CD4-positive, alpha-beta T cell (primary cell): ENCODE data around the gene RASGRP3. TPM values are rescaled to one million over a fixed set of nuclear protein-coding genes. Genes with fewer than 3 reads are reported as not detected.

Experiments
- ATAC-seq: fragments of 200-7000 bp; cut with Tn5 transposase; one replicate; pipeline ENCODE4 v1.10.0; 2022; ENCODE audit warnings: mild to moderate bottlenecking; ENCODE audit not compliant: poor library complexity
- CTCF ChIA-PET: fragments of 350-600 bp; sonication (Branson Sonifier 250); formaldehyde crosslinking; loops from one replicate; lab custom pipeline; 2021; ENCODE audit warnings: antibody characterized with exemption, inconsistent platforms; lab: Charles Lee
- POLR2A ChIA-PET: fragments of 350-600 bp; sonication (Branson Sonifier 250); formaldehyde crosslinking; loops from one replicate; lab custom pipeline; 2021; ENCODE audit warnings: antibody characterized with exemption, inconsistent platforms; lab: Charles Lee
- DNase-seq, 14 experiments: peaks; one replicate each; pipeline ENCODE4 v3.0.0-alpha.2; 2013 to 2020; ENCODE audit warnings: mixed read lengths in 2 of 14
- H3K27ac ChIP-seq, 2 donors: one replicate each; pipeline versions ENCODE4 v1.5.1 to v1.7.0; 2013; ENCODE audit warnings: low read length in 2 of 2, low read depth in 1 of 2, mild to moderate bottlenecking in 1 of 2
- H3K27me3 ChIP-seq, 2 experiments: 1 replicate in 1 of 2; 2 replicates in 1 of 2; pipeline versions ENCODE4 v1.6.1 to v1.7.0; 2013; ENCODE audit warnings: low read length in 2 of 2, control low read depth in 1 of 2, mild to moderate bottlenecking in 1 of 2, moderate library complexity in 1 of 2; ENCODE audit not compliant: insufficient read depth in 2 of 2, control insufficient read depth in 1 of 2
- H3K36me3 ChIP-seq: one replicate; pipeline ENCODE4 v1.6.1; 2013; ENCODE audit warnings: low read length, control low read depth; ENCODE audit not compliant: insufficient read depth
- H3K4me1 ChIP-seq: one replicate; pipeline ENCODE4 v1.6.1; 2013; ENCODE audit warnings: low read length, control low read depth; ENCODE audit not compliant: insufficient read depth
- H3K4me3 ChIP-seq: one replicate; pipeline ENCODE4 v1.5.1; 2013; ENCODE audit warnings: mild to moderate bottlenecking, low read length, moderate library complexity
- H3K9me3 ChIP-seq, 2 experiments: 1 replicate in 1 of 2; 2 replicates in 1 of 2; pipeline versions ENCODE4 v1.6.1 to v1.7.0; 2013; ENCODE audit warnings: low read length in 2 of 2, mild to moderate bottlenecking in 2 of 2, control low read depth in 1 of 2, moderate library complexity in 1 of 2; ENCODE audit not compliant: control insufficient read depth in 1 of 2, insufficient read depth in 1 of 2
- H3K27ac Mint-ChIP-seq: one replicate; pipeline ENCODE4 v1.8.0; 2020; ENCODE audit warnings: mixed read lengths
- H3K27me3 Mint-ChIP-seq: one replicate; pipeline ENCODE4 v1.8.0; 2021; ENCODE audit warnings: mixed read lengths
- H3K36me3 Mint-ChIP-seq: one replicate; pipeline ENCODE4 v1.8.0; 2021; ENCODE audit warnings: low read depth, mixed read lengths
- H3K4me1 Mint-ChIP-seq: one replicate; pipeline ENCODE4 v1.8.0; 2021; ENCODE audit warnings: low read depth, mixed read lengths
- H3K4me3 Mint-ChIP-seq: one replicate; pipeline ENCODE4 v1.8.0; 2020; ENCODE audit warnings: mild to moderate bottlenecking, mixed read lengths
- H3K9me3 Mint-ChIP-seq: one replicate; pipeline ENCODE4 v1.8.0; 2020; ENCODE audit warnings: mixed read lengths
- CTCF ChIP-seq: fragments of 200-600 bp; IDR thresholded peaks from one replicate; pipeline ENCODE4 v1.8.0; 2022; ENCODE audit warnings: antibody characterized with exemption, mild to moderate bottlenecking
- intact Hi-C, 2 experiments: fragments of 100-400 bp; cut with DNase I in 1 of 2; cut with micrococcal nuclease in 1 of 2; formaldehyde crosslinking; loops; one replicate each; pipeline versions ENCODE4 v1.15.1 to v1.9.0; 2023 to 2025; cut with DNase I, micrococcal nuclease
- total RNA-seq, 174 experiments: library from RNA in 2 of 174; stranded (reverse) in 2 of 174; gene quantifications; one replicate each; pipeline ENCODE4 v1.2.3 and lab custom pipeline; 2021 to 2026

RASGRP3 gene
- total RNA-seq, 2 experiments from 2014 or later = 5.7 to 7.9 TPM

- Mint-ChIP-seq H3K4me3 (no peak overlapping the region), H3K36me3 (peaks cover 89% of the 10 kb centered on the region), H3K4me1 (peaks cover 15% of the 10 kb centered on the region), H3K9me3 (no peaks in the 10 kb centered on the region), H3K27ac (no peak overlapping the region), H3K27me3 (no peaks in the 10 kb centered on the region)
- Histone ChIP-seq H3K27ac (no peak overlapping the region), H3K4me1 (no peaks in the 10 kb centered on the region), H3K36me3 (peaks cover 70% of the 10 kb centered on the region), H3K27me3 (no peaks in the 10 kb centered on the region), H3K9me3 (no peaks in the 10 kb centered on the region), H3K4me3 (no peak overlapping the region)
- ATAC-seq (no peak), DNase-seq (no peak)
- intact Hi-C loops = loop anchor here in 1 of 2 experiments (10.0 kb wide), 1 partner anchor 213 kb away; no protein-coding TSS in a partner anchor
- TF ChIP-seq CTCF = no peak
- ChIA-PET POLR2A (no interaction called here), CTCF (no interaction called here)
Measured at GRCh38 chr2:33588232-33588631, 111.8 kb downstream of the RASGRP3 start.

- DNase-seq = no peak
- Mint-ChIP-seq H3K27me3 (no peaks in the 10 kb centered on the region), H3K9me3 (no peaks in the 10 kb centered on the region), H3K27ac (no peak overlapping the region), H3K36me3 (peaks cover 88% of the 10 kb centered on the region), H3K4me1 (peaks cover 21% of the 10 kb centered on the region), H3K4me3 (no peak overlapping the region)
- no peak for ATAC-seq
- ChIA-PET CTCF (no interaction called here), POLR2A (no interaction called here)
- H3K9me3 ChIP-seq = no peaks in the 10 kb centered on the region
- no peak overlapping the region for H3K4me3 ChIP-seq
- no peak overlapping the region for H3K27ac ChIP-seq
- H3K36me3 ChIP-seq = peaks cover 78% of the 10 kb centered on the region
- TF ChIP-seq CTCF = no peak
- no peaks in the 10 kb centered on the region for H3K4me1 ChIP-seq
- intact Hi-C loops = loop anchor here in 1 of 2 experiments (10.0 kb wide), 1 partner anchor 215 kb away; no protein-coding TSS in a partner anchor
- no peaks in the 10 kb centered on the region for H3K27me3 ChIP-seq
Measured at GRCh38 chr2:33589444-33589843, 113.0 kb downstream of the RASGRP3 start.

- intact Hi-C loops = loop anchor here (5.0 to 10.0 kb wide), 3 partner anchors 968 to 1531 kb away; partner anchors contain the start of genes TTC27 (in 2 of the 2), BIRC6 (in 1 of the 2) and SPAST (in 1 of the 2)
- Histone ChIP-seq H3K27me3 (no peaks in the 10 kb centered on the region), H3K36me3 (peaks cover 43% of the 10 kb centered on the region), H3K4me3 (no peak overlapping the region), H3K9me3 (no peaks in the 10 kb centered on the region), H3K4me1 (peaks cover 14% of the 10 kb centered on the region), H3K27ac (no peak overlapping the region)
- no peak for TF ChIP-seq CTCF
- ChIA-PET POLR2A (interaction anchor here (1.4 kb wide), 1 partner anchor 119 kb away, joined by 4 read pairs; the partner anchor contains the start of gene RASGRP3), CTCF (no interaction called here)
- no peaks in the 10 kb centered on the region for H3K27me3 Mint-ChIP-seq
- peak overlapping the region; percentile 43 for H3K27ac Mint-ChIP-seq
- H3K4me1 Mint-ChIP-seq = peaks cover 63% of the 10 kb centered on the region
- DNase-seq = no peak
- H3K36me3 Mint-ChIP-seq = peaks cover 62% of the 10 kb centered on the region
- no peaks in the 10 kb centered on the region for H3K9me3 Mint-ChIP-seq
- peak overlapping the region; percentile 73 for H3K4me3 Mint-ChIP-seq
- ATAC-seq = no peak
Measured at GRCh38 chr2:33595385-33595784, 118.9 kb downstream of the RASGRP3 start.
